Subcutaneous adipose tissue (tissue), 4 donors: ENCODE measurements around the gene OTX2. TPM values are rescaled to one million over a fixed set of nuclear protein-coding genes. Genes with fewer than 3 reads are reported as not detected.

Experiments
- total RNA-seq, 4 donors: library from RNA; depleted of rRNA; stranded (reverse); fragments of >200 nt; gene quantifications; one replicate each; pipeline ENCODE4 v1.1.0, GENCODE V29; 2016
- TF ChIP-seq, protein P1 (sequence below): fragments of 450-650 bp; IDR thresholded peaks from one replicate; pipeline ENCODE4 v1.5.1; 2016; ENCODE audit warnings: low read depth, mild to moderate bottlenecking, control low read depth, antibody characterized with exemption, moderate library complexity

The OTX2 gene
- total RNA-seq, 4 donors from 2014 or later = not detected

DNA sequence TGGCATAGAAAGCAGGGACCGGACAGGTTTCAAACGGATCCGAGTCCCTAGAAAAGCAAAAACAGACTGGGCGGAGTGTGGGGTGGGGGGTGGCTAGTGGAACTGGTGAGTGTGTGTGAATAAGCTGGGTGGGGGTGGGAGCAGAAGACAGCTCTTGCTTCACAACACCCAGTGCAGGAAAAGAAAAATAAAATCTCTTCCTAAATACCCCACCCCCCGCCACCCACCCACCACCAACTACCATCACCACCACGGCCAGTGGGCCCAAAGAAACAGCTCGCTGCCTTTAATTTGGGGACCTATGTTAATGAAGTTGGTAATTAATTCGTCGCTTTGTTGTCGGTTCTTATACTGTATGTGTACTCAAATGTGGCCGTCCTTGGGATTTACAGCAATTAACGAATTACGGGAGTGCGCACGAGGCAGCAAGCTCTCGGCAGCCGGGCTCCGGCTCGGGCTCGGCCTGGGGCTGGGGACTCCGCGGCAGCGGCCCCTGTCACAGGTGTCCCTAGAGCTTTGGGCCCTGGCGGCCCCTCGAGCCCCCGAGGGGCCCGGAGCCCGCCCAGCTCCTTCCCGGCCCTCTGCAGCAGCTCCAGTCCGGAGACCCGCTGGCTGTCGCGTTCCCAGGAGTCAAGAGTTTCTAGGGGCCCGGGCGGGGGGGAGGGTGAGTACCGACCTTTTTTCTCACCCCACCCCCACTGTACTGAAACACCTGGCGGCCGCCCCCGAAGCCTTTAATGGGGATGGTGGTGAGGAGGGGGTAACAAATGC, 1.5 kb upstream of the OTX2 start:
- TF ChIP-seq, protein P1, sequence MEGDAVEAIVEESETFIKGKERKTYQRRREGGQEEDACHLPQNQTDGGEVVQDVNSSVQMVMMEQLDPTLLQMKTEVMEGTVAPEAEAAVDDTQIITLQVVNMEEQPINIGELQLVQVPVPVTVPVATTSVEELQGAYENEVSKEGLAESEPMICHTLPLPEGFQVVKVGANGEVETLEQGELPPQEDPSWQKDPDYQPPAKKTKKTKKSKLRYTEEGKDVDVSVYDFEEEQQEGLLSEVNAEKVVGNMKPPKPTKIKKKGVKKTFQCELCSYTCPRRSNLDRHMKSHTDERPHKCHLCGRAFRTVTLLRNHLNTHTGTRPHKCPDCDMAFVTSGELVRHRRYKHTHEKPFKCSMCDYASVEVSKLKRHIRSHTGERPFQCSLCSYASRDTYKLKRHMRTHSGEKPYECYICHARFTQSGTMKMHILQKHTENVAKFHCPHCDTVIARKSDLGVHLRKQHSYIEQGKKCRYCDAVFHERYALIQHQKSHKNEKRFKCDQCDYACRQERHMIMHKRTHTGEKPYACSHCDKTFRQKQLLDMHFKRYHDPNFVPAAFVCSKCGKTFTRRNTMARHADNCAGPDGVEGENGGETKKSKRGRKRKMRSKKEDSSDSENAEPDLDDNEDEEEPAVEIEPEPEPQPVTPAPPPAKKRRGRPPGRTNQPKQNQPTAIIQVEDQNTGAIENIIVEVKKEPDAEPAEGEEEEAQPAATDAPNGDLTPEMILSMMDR = no peak

DNA sequence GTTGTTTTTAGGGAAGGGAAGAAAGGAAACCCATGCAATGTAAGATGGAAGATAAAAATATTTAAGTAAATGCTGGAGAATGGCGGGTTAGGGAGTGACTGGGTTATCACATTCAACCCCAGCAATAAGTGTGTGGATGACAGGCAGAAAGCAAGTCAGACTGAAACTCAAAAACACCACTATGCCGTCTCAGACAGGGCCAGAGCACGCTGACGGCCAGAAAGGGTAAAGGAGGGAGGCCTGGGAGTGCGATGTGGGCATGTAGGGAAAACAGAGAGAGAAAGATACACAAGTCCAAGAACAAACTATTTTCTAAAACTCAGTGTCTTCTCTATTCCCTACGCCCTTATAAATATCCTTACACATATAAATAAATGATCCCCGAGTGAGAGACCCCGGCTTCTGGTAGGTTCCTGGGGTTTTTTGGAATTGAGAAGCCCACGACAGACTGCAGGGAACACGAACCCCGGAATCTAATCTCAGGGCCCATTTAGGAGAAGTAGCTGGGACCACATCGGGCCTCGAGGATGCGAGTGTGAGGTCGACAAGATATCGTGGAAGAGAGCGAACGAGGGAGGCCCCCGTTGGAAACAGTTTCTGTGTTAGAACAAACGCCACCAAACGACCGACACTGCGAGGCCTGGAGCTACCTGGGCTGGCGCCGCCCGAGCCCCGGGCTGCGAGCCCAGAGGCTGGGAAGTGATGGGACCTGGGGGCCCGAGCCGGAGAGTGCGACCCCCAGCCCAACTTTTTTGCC, 735 bp upstream of the OTX2 start:
- TF ChIP-seq, protein P1 = no peak

DNA sequence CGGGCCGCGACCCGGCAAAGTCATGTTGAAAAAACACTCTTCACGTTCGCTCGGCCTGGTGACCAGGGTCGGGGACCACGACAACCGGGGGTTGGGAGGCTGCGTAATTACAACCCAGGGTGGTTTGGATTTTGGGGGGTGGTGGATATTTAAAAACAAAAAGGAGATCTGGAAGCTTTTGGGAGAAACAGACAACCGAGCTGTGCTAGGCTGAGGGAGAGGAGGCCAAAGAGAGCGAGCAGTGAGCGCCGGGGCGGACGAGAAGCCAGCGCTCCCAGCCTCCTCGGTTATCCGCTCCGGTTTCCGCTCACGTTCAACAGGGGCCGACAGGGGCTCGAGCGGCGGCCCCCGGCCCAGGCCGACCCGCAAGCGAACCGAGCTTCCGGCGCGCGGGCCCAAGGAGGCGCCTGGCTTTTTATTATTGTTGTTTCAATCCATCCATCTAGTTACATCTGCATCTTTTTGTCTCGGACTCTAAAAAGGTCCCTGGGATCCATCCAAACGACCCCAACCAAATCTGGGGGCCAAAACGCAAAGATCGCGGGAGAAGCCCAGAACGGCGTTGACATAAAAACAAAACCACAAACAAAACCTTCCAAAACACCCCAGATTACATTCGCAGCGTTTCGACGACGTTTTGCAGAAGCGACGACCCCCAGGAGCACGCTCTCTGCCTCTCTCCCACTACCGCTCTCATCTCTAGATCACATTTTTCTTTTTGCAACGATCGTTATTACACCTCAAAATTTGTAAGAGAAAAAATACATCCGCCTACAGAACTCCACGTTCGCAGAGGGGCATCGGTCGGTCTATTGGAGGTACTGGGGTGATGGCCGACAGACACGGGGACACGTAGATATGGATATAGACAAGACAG, 771 bp downstream of the OTX2 start:
- TF ChIP-seq, protein P1 = no peak

DNA sequence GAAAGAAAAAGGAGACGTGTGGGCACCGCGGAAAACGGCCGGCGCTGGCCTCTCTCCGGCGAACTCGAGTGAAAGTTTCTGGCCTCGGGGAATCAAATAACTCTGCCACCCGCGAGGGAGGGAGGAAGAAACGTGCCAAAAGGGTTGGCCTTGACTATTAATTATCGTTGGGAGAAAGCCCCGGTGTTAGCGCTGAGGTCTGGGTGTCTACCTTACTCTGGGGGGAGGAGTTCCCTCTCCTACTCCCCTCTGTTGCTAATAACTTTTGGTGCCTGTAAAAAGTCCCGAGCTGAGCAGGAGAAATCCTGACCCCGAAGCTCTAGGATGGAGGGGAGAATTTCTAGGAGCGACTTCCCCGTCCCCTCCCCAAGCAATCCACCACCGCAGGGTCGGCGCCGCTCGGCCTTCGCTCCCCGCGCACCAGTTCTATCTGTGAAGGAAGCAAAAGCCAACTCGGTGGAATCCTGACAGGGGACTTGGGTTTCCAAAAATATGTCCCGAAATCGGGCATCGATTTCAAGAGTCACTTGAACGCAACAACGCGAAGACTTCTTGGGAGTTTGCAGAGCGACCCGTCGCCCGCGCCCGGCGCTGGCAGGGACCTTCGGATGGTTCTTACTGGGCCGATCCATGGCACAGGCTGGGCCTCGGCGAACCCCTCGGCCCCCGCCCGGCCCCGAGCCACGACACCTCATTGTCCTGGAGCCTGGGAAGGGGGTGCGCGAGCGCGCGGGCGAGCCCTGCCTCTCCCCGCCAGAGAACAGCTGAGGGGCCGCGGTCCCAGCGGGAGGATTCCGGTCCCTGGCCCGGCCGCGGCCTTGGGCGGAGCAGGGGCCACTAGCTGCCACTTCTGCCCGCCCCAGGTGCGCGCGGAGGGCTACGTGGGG, 1.7 kb downstream of the OTX2 start:
- TF ChIP-seq, protein P1 = no peak

DNA sequence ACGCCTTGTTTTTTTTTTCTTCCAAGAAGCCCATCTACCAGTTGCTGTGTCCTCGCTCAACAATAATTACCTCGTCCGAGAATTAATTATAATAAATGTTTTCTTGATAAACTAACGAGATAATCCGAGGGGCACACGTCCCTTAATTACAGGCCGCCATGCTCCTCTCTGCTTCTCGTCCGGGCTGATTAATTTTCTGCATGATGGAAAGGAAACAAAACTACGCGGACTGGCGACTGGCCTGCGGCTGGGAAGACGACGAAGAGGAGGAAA, 2.2 kb downstream of the OTX2 start:
- TF ChIP-seq, protein P1 = no peak

DNA sequence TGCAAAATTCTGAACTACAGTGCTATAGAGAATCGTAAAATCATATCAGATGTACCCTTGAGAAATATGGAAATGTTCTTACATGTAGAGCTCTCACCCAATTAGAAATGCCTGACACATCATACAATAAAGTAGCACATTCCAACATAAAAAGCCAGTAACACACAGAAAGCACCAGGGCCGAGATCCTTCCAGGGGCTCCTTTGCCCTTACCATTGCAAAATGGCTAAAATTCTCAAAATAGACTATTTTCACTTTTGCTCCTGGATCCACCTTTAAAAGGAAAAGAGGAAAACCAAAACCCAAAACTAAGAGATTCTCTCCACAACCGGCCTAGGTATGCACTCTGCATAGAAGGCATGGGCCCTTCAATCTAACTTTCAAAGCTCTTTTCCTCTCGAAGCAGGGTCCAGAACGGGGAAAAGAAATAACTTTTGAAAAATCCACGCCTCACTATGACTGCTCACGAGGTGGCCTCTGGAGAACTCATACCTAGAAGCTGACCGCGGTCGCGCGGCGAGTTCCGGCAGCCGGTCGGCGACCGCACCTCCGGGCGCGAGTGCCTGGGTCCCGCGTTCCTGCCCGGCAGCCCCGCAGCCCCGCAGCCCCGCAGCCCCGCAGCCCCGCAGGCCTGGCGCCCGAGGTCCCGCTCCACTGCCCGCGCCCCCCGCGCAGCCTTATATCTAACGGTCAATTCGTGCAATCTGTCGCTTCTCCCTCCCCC, 2.7 kb downstream of the OTX2 start:
- TF ChIP-seq, protein P1 = no peak
